ENCODE data around the gene NPAS3.

DNA sequence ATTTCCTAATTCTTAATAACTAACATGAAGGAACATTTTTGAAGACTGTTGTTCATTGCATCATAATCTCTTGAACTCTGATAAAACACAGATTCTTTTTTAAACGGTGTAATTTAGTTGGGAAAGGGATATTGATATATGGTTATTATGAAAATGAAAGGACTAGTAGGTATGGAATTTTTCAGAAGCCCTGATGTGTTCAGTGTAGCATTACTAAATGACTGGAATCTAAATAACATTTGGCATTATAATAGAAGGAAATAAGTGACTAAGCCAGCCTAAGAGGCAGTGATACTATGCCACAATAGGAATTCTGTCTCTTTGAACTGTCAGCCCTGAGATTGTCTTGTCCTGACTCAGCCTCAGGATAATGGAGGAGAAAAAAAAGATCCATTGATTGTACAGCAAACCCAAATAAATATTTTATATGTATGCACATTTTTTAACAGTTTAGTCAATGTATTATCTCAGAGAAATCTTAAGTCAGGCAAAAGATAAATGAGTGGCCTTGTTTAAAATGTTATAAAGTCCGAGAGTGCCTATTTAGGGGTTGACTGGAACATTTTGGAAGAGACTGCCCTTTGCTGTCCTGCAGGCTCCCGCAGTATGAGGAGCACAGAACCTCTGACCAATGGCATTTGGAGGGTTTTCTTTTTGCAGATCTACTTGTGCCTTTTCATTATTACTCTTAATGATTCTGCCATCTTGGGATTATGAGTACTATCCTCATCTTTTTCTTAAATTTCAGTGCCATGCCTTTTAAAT is 741.0 kb downstream of the NPAS3 start:
- no peak for TF ChIP-seq EP300 (IDR thresholded peaks at IDR 0.05)
- TF ChIP-seq, protein P1, sequence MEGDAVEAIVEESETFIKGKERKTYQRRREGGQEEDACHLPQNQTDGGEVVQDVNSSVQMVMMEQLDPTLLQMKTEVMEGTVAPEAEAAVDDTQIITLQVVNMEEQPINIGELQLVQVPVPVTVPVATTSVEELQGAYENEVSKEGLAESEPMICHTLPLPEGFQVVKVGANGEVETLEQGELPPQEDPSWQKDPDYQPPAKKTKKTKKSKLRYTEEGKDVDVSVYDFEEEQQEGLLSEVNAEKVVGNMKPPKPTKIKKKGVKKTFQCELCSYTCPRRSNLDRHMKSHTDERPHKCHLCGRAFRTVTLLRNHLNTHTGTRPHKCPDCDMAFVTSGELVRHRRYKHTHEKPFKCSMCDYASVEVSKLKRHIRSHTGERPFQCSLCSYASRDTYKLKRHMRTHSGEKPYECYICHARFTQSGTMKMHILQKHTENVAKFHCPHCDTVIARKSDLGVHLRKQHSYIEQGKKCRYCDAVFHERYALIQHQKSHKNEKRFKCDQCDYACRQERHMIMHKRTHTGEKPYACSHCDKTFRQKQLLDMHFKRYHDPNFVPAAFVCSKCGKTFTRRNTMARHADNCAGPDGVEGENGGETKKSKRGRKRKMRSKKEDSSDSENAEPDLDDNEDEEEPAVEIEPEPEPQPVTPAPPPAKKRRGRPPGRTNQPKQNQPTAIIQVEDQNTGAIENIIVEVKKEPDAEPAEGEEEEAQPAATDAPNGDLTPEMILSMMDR (IDR thresholded peaks at IDR 0.05): no peak
